ENCODE measurements around the gene CD9. TPM values are rescaled to one million over a fixed set of nuclear protein-coding genes. Genes with fewer than 3 reads are reported as not detected.

Gene CD9
- total RNA-seq, 1 donor from 2014 or later = 181 TPM

DNA sequence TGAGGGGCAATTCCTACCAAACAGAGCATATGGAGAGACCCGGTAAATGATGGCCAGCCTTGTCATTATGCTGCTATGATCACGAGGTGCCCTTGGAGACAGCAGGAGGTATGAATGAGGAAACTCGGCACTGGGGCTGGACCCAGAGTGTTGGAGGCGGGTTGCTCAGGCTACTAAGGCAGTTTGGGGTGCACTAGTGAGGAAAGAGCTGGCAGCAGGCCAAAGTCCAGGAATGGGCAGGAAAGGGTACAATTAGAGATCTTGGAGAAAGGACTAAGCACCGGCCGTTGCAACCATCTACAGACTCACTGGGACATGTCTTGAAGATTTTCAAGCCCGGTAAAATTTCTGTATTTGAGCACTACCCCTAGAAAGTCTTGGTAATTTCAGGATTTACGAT, 54.3 kb downstream of the CD9 start:
- Histone ChIP-seq H3K36me3 (no peaks in the 10 kb centered on the region), H3K4me3 (no peak overlapping the region), H3K4me1 (no peaks in the 10 kb centered on the region), H3K27ac (no peak overlapping the region), H3K9me3 (no peaks in the 10 kb centered on the region), H3K27me3 (no peaks in the 10 kb centered on the region)
- intact Hi-C loops (cut with DNase I) = no loop called here
- DNase-seq (ENCODE audit: low spot score in 2 of 2) = no peak
- TF ChIP-seq, protein P1, sequence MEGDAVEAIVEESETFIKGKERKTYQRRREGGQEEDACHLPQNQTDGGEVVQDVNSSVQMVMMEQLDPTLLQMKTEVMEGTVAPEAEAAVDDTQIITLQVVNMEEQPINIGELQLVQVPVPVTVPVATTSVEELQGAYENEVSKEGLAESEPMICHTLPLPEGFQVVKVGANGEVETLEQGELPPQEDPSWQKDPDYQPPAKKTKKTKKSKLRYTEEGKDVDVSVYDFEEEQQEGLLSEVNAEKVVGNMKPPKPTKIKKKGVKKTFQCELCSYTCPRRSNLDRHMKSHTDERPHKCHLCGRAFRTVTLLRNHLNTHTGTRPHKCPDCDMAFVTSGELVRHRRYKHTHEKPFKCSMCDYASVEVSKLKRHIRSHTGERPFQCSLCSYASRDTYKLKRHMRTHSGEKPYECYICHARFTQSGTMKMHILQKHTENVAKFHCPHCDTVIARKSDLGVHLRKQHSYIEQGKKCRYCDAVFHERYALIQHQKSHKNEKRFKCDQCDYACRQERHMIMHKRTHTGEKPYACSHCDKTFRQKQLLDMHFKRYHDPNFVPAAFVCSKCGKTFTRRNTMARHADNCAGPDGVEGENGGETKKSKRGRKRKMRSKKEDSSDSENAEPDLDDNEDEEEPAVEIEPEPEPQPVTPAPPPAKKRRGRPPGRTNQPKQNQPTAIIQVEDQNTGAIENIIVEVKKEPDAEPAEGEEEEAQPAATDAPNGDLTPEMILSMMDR (IDR thresholded peaks at IDR 0.05) = no peak

DNA sequence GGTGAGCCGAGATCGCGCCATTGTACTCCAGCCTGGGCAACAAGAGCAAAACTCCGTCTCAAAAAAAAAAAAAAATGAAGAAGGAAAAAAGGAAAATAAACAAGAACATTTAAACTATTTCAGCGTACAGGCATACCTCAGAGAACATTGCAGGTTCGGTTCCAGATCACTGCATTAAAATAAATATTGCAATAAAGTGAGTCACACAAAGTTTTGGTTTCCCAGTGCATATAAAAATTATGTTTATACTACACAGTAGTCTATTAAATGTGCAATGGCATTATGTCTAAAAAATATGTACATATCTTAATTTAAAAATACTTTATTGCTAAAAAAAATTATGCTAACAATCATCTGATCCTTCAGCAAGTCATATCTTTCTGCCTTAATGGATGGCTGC, 56.8 kb downstream of the CD9 start:
- TF ChIP-seq, protein P1 (IDR thresholded peaks at IDR 0.05) = no peak
- Histone ChIP-seq H3K27me3 (no peaks in the 10 kb centered on the region), H3K4me3 (no peak overlapping the region), H3K27ac (no peak overlapping the region), H3K36me3 (no peaks in the 10 kb centered on the region), H3K9me3 (no peaks in the 10 kb centered on the region), H3K4me1 (no peaks in the 10 kb centered on the region)
- intact Hi-C loops (cut with DNase I) = no loop called here
- no peak for DNase-seq (ENCODE audit: low spot score in 2 of 2)

DNA sequence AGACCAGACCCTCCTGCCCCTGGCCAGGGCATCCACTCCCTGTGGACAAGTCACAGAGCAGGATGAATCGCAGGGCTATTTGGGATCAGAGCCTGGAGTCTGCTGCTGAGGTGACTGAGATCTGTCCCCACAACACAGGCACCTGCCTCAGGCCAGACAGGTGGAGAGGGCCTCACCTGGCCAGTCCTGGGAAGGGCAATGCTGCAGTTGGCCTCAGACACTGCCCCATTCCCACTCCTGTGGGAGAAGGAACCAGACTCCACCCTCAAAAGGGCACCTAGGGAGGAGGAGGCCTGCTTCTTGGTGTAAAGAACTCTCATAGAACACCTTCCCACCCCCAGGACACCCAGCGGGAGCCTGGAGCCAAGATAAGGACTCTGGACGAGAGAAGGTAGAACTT, 62.0 kb downstream of the CD9 start:
- Histone ChIP-seq H3K36me3 (no peaks in the 10 kb centered on the region), H3K9me3 (no peaks in the 10 kb centered on the region), H3K27ac (no peak overlapping the region), H3K27me3 (no peaks in the 10 kb centered on the region), H3K4me3 (no peak overlapping the region), H3K4me1 (no peaks in the 10 kb centered on the region)
- no peak for DNase-seq (ENCODE audit: low spot score in 2 of 2)
- intact Hi-C loops (cut with DNase I) = no loop called here
- TF ChIP-seq, protein P1 (IDR thresholded peaks at IDR 0.05) = no peak

DNA sequence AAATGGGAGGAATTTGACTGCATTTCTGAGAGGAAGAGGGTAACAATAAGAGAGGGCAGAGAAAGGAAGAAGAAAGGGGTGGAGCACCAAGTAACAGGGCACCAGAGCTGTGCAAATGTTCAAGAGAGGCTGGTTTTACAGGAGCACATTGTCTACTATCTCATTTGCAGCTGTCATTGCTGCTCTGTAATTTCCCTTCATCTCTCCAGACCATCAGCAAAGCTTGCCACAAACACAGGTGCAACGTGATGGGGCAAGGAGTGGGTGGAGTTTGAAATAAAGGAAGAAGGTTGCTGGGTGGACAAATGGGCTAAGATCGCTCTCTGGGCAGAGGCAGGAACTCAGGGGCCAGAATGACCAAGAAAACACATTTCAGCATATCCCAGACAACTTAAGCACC, 62.4 kb downstream of the CD9 start:
- H3K4me3 ChIP-seq = no peak overlapping the region
- DNase-seq (ENCODE audit: low spot score in 2 of 2) = no peak
- TF ChIP-seq, protein P1 (IDR thresholded peaks at IDR 0.05) = no peak

DNA sequence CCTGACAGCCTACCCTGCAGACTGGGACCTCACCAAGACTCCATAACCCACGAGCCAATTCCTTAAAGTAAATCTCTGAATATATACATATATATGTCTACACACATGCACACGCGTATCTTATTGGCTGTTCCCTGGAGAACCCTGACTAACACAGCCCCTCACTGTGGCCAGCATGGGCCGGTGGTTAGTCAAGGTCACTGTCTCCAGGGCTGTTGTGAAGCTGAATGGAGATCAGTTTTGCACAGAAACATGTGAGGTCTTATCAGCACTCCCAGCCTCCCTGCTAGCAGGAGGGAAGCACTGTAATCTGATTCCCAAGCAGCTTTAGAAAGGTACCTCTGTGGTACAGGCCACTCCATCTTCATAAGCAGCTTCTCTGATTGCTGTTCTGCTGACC, 63.7 kb downstream of the CD9 start:
- TF ChIP-seq, protein P1 (IDR thresholded peaks at IDR 0.05) = no peak
- intact Hi-C loops (cut with DNase I) = no loop called here

More for the DNA sequence above, 62.4 kb downstream of the CD9 start:
- no peaks in the 10 kb centered on the region for H3K36me3 ChIP-seq
- H3K9me3 ChIP-seq = no peaks in the 10 kb centered on the region
- intact Hi-C loops (cut with DNase I) = no loop called here
- H3K4me1 ChIP-seq = no peaks in the 10 kb centered on the region
- no peaks in the 10 kb centered on the region for H3K27me3 ChIP-seq
- H3K27ac ChIP-seq = no peak overlapping the region

DNA sequence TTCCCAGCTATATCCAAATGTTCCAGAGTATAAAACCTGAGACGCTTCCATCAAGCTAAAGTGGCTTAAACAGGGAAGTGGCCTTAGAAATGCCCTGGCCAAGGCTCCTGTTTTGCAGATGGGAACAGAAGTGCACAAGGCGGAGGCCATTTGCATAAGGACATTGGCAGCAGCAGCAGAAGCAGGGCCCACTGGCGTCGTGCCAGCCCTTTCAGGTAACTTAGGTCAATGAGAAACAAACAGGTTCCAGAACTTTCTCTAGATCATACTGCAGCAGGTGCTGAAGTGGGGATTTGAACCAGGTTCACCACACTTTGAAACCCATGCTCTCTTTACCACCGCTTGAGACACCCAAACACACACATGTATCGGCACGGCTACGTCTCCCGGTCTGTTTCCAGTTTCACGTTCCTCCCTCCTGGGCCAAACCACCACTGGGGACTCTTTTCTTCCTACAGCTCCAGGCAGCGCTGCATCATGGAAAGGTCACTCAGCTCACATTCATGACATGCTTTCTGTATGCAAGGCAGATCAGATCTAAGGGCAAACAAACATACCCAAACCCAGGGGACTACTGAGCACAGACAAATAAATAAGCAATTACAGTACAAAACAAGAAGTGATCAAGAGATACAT, 64.3 kb downstream of the CD9 start:
- TF ChIP-seq, protein P1 (IDR thresholded peaks at IDR 0.05) = no peak
- DNase-seq (ENCODE audit: low spot score in 2 of 2) = no peak
- Histone ChIP-seq H3K36me3 (no peaks in the 10 kb centered on the region), H3K9me3 (no peaks in the 10 kb centered on the region), H3K4me1 (peaks cover 4 to 5% of the 10 kb centered on the region in 2 donors), H3K4me3 (no peak overlapping the region), H3K27ac (no peak overlapping the region), H3K27me3 (no peaks in the 10 kb centered on the region)
- intact Hi-C loops (cut with DNase I) = no loop called here

More for the DNA sequence above, 63.7 kb downstream of the CD9 start:
- Histone ChIP-seq H3K9me3 (no peaks in the 10 kb centered on the region), H3K27ac (no peak overlapping the region), H3K27me3 (no peaks in the 10 kb centered on the region), H3K4me1 (peaks cover 4 to 5% of the 10 kb centered on the region in 2 donors), H3K4me3 (no peak overlapping the region), H3K36me3 (no peaks in the 10 kb centered on the region)
- no peak for DNase-seq (ENCODE audit: low spot score in 2 of 2)
